Activated CD4-positive, alpha-beta T cell treated with anti-CD3 and anti-CD28 coated beads, Interleukin-2, amount 50 U/mL, for 4 hours (primary cell): ENCODE data around the gene ANO7.

Experiments used
- DNase-seq, 2 experiments: peaks; one replicate each; pipeline ENCODE4 v3.0.0-alpha.2; 2020

ANO7 gene, protein sequence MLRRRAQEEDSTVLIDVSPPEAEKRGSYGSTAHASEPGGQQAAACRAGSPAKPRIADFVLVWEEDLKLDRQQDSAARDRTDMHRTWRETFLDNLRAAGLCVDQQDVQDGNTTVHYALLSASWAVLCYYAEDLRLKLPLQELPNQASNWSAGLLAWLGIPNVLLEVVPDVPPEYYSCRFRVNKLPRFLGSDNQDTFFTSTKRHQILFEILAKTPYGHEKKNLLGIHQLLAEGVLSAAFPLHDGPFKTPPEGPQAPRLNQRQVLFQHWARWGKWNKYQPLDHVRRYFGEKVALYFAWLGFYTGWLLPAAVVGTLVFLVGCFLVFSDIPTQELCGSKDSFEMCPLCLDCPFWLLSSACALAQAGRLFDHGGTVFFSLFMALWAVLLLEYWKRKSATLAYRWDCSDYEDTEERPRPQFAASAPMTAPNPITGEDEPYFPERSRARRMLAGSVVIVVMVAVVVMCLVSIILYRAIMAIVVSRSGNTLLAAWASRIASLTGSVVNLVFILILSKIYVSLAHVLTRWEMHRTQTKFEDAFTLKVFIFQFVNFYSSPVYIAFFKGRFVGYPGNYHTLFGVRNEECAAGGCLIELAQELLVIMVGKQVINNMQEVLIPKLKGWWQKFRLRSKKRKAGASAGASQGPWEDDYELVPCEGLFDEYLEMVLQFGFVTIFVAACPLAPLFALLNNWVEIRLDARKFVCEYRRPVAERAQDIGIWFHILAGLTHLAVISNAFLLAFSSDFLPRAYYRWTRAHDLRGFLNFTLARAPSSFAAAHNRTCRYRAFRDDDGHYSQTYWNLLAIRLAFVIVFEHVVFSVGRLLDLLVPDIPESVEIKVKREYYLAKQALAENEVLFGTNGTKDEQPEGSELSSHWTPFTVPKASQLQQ

DNA sequence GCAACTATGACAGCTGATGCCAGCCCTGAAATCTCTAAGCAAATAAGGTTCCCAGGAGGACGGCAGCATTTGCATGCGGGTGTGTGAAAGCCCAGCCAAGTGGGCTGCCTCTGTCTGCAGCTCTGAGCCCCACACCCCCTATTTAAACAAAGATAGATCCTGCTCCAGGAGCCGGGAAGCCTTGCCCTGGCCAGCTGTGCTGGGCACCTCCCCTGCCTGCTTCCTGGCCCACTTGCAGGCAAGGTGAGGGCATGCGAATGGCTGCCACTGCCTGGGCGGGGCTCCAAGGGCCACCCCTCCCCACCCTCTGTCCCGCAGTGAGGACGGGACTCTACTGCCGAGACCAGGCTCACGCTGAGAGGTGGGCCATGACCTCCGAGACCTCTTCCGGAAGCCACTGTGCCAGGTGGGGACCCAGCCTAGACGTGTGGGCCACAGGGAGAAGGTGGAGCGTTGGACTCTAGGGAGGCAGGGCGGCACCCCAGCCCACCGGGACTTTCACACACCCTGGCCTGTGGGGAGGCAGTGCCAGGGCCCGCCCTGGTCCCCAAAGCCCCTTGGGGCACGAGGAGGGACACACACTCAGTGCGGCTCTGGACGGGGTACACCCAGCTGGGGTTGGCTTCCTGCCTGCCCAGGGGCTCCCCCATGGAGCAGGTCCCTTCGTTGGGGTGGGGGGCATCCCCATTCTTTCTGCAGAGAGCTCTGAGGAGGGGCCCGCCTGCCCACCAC is at the start of gene ANO7:
Gene ANO7 (plus strand): TSS at position 317 of the 732 bp plus-strand sequence. CDS start 1,387 bp downstream, outside the sequence.
- no peak for DNase-seq

DNA sequence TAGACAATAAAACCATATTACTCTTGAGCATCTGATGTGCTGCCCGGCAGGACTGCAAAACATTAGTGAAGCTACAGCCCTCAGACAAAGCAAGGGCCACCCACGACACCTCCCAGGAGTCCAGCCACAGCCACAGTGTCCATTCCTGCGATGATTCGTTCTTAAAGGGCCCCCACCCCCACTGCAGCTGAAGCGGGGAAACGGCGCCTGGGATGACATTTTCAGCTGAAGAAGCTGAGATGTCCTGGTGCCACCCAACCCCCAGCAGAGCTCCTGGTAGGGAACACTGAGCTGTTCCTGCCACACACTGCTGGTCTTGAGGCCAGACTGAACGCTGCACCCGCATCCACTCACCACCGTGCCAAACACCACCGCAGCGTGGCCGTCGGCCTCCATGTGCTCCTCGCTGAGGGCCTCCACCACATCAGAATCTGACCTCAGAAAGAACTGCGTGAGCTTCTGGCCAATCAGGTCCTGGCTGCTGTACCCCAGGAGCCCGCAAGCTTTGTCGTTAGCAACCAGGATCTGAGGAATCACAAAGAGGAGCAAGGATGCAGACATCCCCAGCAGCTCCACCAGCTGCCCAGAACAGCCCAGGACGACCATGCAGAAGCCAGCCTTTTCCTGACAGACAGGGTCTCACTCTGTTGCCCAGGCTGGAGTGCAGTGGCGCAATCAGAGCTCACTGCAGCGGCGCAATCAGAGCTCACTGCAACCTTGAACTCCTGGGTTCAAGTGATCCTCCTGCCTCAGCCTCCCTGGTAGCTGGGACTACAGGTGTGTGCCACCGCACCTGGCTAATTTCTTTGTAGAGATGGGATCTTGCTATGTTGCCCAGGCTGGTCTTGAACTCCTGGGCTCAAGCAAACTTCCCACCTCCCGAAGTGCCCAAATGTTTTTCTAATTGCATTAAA is 48.7 kb upstream of the ANO7 start:
- no peak for DNase-seq

DNA sequence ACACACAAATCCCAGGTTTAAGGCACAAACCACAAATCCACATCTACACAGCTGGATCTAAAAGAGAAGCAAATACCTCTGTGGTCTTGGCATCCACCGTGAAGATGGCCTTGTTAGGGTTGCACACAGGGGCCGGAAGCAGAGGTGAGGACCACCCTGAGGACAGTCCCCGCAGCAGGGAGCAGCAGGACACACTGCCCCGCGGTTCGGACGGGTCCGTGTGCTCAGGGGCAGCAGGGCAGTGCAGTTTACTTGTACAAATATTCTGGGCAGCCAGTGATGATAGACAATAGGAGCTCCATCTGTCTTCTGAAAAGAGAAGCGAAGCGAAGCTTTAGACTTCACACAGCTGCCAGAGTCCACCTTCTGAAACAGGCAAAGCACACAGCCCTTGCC is 48.0 kb upstream of the ANO7 start:
- no peak for DNase-seq

DNA sequence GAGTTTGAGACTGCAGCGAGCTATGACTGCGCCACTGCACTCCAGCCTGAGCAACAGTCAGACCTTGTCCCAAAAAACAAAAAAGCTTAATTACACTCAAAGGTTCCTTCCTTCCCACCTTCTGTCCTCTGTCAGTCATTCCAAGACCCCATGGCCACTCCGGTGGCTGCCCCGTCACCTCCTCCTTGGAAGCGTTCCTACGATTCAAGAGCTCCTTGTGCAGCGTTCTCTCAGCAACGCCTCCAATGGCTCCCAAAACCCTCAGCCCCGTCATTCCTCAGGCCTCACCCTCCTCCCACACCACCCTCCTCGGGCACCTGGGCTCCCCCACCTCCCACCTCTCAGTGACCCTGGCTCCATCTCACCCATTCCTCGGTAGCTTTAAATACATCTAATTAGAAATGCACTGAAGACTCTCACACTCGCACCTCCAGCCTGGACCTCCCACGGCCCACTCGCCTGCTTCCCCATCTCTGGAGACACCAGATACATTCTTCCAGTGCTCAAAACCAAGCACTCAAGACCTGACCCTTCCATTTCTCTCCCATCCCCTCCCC is 47.2 kb upstream of the ANO7 start:
- DNase-seq, result no peak

DNA sequence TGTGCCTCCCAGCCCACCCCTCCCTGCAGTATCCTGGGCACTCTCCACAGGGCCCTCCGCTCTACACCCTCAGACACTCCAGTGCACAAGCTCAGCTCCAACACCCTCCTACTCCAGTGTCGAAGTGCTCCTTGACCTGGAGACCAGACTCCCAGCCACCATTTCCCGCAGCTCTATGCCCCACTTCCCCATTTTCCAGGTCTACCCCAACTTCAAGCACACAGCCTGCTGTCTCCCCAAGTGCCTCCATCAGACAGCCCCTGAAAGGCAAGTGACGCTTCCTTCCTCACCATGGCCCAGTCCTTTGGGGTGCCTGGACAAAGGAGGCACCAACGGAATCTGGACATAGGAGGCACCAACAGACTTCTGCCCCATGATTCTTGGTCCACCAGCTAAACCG is 46.4 kb upstream of the ANO7 start:
- no peak for DNase-seq

DNA sequence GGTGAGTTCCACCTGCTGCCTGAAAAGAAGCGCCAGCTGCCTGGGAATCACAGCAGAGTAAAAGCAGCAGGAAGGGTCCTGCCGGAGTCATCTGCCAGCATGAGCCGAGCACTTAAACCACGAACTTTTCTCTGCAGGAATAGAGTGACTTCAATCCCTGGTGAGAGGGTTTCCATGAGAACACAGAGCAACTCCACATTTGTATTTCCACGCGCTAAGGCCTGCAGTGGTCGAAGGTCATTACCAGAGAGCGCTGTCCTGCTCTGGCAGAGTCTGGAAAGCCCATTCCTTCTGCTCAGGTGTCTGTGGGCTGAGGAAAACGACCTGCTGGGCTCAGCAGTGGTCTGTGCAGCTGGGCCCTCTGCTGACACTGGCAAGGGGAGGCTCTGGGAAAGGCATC is 45.9 kb upstream of the ANO7 start:
- DNase-seq, result no peak

DNA sequence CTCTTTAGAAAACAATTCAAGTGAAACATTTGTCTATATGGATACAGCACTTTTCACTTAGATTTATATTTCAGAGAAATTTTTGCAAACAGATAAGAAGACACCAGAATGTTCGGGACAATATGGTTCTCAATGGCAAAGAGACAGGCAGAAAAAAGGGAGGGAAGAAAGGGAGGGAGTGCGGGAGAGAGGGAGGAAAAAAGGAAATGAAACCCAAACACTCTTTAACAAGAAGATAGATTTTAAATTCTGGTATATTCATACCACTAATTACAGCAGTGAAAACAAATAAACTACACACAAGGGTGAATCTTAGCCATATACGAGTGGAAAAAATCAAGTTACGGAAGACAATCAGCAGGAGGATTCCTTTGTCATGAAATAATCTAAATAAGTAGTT is 42.2 kb upstream of the ANO7 start:
- no peak for DNase-seq

DNA sequence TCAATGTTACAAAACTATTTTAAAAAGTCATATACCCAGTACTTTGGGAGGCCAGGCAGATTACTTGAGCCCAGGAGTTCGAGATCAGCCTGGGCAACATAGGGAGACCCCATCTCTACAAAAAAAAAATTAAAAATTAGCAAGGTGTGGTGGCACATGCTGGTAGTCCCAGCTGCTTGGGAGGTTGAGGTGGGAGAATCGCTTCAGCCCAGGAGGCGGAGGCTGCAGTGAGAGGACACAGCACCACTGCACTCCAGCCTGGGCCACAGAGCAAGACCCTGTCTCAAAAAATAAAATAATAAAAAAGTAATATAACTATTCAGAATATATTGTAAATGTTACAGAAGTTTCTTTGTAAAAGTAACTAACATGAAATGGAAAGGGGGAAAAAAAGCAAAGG is 41.1 kb upstream of the ANO7 start:
- no peak for DNase-seq

DNA sequence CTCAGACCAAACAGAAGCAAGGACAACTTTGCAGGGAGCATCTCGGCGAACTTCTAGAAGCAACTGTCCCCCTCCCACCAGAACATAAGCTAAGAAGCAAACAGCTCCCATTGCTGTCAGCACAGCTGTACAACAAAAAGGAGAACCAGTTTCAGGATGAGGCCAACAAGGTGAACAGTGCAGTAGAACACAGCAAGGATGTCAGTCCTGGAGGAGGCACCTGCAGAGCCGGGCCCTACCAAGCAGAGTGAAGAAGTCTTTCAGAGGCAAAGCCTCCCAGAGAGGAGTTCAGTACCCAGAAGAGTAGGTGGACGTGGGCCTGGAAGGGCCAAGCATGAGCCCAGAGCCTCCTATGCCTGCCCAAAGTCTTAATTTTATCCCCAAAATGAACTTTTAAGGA is 40.2 kb upstream of the ANO7 start:
- no peak for DNase-seq

DNA sequence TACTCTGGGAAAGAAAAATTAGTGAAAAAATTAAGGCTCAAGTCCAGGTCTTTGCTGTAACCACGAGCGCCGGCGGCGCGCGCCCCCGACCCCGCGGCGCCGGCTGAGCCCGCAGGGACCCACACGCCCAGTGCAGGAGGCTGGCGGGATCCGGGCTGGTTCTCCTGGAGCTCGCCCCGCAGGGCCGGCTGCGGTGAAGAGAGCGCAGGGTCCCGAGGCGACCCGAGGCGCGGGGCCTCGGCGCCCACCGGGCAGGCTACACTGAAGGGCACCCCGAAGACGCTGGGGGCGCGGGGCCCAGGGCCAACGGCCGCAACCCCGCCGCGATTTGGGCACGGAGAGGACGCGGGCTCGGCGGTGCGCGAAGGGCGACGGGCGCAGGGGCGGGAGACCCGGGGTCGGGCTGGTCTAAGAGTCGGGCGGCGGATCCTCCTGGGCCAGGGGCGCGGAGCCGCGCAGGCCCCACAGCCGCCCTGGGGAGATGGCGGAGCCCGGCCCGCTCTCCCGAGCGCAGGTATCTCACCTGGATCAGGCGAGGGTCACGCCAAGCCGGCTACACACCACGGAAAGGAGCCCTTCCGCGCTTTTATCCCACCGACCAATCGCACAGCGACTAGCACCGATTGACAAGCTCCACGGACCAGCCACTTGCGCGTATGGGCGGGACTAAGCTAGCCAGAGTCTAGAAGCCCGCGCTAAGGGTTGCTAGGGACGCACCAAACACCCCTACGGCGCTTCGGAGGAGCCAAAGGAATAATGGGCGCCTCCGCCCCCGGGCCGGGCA is 39.4 kb upstream of the ANO7 start, which contains the start of gene PASK:
Gene PASK (minus strand): TSS at position 582 of the 784 bp plus-strand sequence. CDS start 6,440 bp downstream, outside the sequence.
- DNase-seq, result peak; percentile 89 to 91

DNA sequence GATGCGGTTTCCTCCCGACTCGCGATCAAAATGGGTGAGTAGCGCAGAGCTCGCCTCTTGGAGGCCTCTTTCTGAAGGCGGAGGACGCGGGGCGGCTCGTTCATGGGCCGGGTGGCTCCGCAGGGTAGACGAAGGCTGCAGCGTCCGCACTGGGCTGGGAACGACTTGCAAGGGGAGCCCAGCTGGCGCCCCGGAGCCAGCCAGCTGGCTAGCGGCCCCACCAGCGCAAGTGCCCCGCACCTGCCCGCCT is 38.9 kb upstream of the ANO7 start:
- no peak for DNase-seq

DNA sequence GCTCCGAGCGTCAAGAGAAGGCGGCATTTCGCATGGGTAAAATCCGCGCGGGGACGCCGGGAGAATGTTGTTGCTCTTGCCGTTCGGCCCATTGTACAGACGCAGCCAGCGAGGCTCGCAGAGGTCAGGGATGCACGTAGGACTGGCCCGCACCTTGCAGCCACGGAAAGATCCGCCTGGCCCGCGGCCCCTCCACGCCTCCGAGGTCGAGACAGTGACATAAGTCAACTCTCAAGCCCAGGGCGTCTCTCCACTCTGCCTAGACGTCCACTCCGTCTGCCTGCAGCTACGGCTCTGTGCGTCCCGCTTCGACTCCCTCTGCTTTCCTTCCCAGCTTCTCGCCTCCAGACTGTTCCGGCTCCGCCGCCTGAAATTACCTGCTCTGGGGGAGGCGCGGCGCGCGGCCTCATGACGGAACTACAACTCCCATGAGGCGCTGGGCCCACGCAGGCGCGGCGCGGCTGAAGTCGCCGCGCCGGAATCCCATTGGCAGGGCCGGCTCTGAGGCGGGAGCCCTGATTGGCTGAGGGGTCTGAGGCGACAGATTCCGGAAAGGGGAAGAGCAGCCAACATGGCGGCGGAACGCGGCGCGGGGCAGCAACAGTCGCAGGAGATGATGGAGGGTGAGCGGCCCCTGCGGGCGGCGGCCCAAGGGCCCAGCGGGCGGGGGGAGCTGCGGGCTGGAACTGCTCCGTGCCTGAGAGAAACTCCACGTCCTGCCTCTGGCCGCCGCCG is 38.4 kb upstream of the ANO7 start, which contains the start of gene PPP1R7:
Gene PPP1R7 (plus strand): TSS at position 543 of the 735 bp plus-strand sequence. CDS start 29 bp downstream, at position 572.
- peak; percentile 92 to 93 for DNase-seq

DNA sequence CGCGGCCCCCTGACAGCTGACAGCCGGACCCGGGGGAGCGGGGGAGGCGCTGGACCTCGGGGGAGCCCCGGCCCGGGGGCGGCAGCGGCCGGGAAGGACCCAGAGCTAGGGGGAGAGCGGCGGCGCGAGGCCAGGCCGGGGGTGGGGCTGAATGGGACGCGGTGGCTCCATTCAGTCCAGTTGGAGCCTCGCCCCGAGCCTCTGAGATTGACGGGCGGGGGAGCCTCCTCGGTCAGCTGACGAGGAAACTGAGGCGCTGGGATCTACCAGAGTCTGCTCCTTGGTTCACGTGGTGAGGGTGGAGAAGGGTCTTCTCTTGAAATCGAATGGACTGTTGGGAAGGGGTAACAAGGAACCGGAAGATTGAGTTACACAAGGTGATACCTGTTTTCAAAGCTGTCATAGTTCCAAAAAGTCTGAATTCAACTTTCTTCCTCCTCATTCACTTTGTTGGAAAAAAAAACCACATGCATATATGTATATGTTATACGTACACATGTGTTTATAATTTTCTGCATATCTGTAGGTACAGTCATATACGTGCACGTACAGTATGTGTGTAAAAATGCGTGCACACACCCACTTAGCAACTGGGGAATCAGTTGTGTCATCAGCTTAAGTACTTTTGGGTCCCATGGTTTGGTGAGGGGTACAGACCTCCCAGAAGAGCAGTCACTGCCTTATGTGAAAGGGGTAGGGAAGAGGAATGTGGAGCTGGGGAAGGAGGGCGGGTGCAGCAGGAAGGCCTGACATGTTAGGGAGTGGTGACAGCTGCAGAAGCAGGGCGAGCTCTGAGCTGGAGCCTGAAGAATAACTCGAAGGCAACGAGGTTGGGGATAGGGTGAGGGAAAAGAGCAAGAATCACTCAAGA is 37.6 kb upstream of the ANO7 start:
- DNase-seq, result no peak

DNA sequence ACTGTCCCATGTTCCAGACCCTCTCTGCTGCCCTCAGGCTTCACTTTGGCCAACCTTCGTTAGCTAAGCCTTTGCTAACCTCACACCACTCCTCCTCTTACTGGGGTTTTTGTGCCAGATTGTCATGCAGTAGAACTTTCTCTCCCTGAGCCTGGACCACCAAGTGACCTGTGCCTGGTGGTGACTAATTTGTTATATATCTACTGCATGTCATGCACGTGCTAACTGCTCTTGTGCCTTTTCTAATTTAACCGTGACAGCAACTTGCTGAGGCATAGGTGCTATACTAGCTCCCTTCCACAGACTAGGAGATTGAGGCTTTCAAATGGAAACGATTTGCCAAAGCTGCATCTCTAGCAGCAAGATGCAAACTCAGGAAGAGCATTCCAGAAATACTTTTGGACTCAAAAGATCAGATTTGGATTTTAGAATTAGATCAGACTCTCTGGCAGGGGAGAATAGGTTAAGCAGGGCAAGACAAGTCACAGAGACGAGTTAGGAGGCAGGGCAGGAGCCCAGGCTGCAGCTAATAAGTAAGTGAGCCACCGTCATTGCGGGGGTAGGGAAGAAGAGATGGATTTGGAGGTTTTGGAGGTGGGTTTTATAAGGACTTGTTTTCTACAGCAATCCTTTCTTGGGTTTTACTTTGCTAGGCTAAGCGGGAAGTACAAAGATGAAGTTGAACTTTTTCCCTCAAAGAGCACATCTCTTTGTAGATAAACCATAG is 36.4 kb upstream of the ANO7 start:
- no peak for DNase-seq

DNA sequence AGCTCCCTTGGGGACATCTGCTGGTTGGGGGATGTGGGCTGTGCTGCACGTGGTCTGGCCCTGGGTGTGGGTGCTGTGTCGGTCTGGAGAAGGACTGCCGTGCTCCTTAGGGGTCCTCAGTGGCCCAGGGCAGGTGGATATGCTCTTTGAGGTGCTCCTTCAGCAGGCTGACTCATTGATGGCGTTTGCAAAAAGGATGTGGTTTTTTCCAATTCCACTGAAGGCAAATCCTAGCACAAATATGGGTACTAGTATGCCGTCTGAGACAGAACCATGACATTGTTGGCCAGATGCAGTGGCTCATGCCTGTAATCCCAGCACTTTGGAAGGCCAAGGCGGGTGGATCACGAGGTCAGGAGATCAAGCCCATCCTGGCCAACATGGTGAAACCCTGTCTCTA is 34.9 kb upstream of the ANO7 start:
- DNase-seq, result no peak

DNA sequence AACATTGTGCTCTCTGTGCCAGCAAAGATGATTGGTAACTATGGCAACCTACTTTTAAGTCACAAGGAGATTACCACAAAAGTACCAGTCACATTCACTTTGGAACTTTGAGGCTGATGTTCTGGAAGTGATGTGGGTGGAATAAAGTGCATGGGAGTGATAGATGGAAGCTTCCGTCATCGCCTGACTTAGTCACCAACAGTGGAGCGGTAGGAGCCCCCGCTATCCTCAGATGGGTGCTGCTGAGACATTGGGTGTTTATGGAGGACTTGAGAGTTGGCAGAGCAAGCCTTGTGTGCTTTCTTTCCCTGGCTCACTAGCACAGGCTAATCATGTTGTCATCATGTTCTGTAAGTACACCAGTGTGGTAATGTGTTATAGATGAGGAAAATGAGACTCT is 33.6 kb upstream of the ANO7 start:
- DNase-seq, result no peak

DNA sequence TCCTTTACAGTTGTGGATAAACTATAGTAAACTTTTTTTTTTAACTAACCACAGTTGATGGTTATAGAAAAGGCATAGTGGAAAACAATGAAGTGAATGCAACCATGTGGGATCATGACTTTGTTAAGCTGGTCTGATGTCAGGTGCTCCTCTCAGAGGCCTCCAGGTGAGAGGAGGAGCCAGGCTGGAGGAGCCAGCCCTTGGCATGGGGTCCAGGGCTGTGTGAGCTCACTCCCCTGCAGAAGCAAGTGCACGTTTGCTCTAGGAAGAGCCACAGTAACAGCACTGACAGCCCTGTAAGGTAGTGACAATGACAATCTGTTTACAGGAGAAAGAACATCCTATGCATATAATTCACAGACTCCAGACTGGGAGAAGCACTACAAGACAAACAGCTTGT is 32.5 kb upstream of the ANO7 start:
- DNase-seq, result no peak

DNA sequence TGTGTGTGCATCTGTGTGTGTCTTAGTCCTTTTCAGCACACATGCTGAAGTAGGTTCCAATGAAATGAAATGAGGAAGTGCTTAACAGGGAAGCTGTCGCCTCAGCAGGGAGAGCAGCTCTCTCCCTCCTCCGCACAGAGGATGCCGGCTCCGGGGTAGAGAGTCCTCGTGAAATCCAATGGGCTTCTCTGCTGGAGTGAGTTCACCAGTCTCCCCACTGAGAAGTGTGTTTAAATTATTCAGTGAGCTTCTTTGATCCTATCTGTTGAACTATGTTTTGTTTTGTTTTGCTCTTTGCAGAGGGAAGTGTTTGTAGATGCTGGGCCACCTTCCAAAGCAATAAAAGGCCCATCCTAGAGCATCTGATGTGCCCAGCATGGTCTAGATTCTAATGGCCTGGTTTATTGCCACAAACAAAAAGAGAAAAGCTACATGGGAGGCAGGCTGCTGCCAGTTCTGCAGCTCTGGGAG is 31.5 kb upstream of the ANO7 start:
- no peak for DNase-seq
